HuH-7.5 (cell line): ENCODE measurements around the gene RNF213.
A peak's percentile ranks its signal among the peaks of the same experiment; 100 is the strongest.

Experiments used
- DNase-seq: peaks from one replicate; pipeline ENCODE4 v3.0.0; 2011; ENCODE audit warnings: low spot score

RNF213 gene

DNA sequence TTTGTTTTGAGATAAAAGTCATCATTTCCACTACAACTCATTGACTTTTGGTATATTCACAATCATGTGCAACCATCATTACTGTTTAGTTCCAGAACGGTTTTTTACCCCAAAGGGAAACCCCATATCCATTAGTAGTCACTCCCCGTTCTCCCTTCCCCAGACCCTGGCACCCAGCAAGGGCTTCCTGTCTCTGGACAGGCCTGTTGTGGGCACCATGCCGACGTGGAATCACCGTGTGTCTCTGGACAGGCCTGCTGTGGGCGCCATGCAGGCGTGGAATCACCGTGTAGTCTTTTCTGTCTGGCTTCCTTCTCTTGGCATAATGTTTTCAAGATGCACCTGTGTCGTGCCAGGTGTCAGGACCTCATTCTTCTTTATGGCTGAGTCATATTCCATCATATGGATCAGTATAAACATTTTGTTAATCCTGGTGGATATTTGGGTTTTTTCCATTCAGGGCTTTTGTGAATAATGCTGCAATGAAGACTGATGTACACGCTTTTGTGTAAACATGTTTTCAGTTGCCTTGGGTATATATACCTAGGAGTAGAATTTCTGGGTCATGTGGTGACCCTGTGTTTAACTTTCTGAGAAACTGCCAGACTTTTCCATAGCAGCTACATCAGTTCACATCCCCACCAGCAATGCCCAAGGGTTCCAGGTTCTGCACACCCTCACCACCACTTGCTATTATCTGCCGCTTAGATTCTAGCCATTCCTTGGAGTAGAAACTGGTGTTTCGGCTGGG lies 173.4 kb downstream of the RNF213 start:
- no peak for DNase-seq

- no peak for DNase-seq
Measured at GRCh38 chr17:80437532-80437931, 176.9 kb downstream of the RNF213 start.

DNA sequence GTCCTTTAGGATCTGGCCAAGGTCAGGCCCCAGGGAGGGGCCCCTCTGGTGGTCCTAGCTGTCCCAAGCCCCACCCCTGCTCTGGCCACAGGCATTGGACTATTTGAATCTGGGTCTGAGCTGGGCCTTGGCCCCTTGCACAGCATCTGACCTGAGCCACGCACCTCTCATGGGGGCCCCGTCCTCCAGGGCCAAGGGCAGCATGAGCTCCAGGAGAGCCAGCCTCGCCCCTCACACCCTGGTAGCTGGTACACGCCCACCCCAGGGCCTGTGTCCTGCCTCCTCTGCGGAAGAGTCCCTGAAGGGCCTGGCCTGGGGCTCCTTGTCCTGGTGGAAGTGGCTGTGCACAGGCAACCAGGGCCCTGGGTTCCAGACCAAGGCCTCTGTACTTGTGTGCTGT lies 178.2 kb downstream of the RNF213 start:
- no peak for DNase-seq

DNA sequence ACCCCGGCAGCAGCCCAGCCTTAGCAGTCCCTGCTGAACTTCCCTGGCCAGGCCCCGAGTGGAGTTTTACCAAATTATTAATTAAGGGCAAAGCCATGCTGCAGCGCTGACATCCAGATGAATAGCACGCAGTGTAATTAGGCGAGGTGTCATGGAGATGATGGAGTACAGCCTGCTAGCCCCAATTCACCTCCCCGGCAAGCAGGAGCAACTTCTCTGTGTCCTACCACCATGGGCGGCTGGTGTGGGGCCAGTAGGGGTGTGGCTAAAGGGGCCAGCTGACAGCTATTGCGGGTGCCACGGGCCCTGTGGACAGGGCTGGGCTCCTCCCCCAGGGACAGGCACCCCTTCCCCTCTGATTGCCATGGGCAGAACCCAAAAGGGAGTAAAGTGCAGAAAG lies 178.8 kb downstream of the RNF213 start:
- no peak for DNase-seq

GRCh38 chr17:80441133-80441578 lies 180.5 kb downstream of the RNF213 start:
- DNase-seq, result peak; percentile 88

DNA sequence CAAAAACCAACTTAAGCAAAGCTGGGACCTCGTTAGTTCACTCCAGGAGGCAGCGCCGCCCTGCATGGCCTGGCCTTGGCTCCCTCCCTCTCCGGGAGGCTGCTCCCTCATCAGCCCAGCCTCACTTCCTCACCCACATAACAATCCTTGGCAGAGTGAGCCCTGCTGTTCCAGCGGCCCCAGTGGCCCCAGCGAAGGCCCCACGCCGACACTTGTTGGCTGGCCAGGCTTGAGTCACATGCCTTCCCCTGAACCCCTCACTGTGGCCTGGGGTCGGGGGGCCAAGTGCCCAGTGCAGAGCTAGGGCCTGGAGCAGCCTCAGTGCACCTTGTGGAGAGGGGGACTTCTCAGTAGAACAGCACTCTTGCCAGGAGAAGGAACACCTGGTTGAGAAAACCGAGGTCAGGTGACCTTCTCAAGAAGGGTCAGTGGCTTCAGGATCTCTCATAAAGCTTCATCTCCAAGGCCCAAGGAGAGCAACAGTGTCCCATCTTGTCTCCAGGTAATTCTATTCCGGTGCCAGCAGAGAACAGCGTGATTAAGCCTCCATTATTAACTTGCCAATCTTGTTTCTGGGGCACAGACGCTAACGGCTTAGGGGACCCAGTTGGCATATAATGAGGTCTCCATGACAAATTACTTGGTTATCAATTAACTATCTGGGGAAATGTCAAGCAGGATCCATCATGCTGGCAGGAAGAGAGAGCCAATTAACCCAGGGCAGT lies 181.1 kb downstream of the RNF213 start:
- DNase-seq, result no peak

DNA sequence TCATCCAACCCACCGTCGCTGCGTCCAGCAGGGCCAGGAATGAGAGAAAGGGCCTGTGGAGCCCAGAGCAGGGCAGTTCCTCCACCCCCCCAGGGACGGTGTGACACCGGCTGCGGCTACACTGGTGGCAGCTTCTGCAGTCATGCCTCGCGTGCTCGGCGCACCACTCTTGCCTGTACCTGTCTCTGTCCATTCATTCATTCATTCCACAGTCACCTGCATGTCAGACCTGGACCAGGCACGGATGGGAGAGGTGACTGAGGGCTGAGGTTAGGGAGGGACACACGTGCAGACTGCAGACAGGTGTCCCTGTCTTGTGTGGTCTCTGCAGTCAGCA lies 181.6 kb downstream of the RNF213 start:
- DNase-seq, result no peak

- no peak for DNase-seq
Measured at GRCh38 chr17:80442764-80443163, 182.1 kb downstream of the RNF213 start.

DNA sequence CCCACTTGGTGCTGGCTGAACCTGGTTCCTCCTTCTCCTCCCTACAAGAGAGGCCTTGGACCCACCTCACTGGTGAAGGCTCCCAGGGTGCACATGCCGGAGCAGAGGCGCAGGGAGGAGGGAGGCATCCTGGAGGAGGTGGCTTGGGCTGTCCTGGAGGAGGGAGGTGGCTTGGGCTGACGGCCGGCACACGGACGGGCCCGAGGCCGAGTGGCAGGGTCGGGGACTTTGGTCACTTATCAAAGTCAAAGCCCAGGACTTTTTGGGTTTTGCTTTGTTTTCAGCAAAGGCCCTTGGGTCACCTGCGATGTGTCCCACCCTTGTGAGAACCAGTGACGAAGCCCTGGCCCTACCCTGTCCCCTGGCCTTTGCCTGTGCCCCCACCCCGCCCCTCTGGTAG lies 182.8 kb downstream of the RNF213 start:
- no peak for DNase-seq

DNA sequence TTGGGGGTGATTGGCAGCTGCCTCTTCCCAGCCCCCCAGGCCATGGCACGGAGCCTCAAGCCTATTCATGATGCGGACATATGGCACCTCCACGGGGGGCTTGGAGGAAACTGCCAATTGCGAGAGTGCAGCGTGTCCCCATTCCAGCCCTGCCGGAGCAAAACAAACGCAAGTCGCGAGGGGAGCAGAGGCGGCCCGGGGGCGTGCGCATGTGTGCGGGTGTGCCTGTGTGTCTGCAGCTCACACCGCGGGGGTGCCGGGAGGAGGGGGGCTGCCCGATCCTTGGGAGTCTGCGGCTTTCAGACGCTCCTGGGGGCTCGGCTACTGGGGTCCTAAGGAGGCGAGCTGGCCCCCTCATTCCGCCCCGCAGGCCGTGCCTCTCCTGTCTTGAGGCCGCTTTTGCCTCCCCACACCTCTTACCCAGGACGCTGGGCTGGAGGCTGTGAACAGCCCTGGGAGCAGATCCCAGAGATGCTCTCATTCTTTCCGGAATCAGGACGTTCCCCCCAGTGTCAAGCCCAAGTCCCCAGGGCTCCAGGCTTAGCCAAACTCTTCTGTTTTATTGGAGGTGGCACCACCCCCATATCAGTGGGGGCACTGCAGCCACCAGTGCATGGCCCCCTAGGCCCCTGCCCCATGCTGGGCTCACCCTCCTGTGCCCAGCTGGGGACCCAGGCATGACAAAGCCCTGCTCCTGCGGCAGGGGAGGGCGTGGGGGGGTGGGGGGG lies 183.4 kb downstream of the RNF213 start:
- no peak for DNase-seq

GRCh38 chr17:80444644-80444979 lies 184.0 kb downstream of the RNF213 start:
- no peak for DNase-seq

DNA sequence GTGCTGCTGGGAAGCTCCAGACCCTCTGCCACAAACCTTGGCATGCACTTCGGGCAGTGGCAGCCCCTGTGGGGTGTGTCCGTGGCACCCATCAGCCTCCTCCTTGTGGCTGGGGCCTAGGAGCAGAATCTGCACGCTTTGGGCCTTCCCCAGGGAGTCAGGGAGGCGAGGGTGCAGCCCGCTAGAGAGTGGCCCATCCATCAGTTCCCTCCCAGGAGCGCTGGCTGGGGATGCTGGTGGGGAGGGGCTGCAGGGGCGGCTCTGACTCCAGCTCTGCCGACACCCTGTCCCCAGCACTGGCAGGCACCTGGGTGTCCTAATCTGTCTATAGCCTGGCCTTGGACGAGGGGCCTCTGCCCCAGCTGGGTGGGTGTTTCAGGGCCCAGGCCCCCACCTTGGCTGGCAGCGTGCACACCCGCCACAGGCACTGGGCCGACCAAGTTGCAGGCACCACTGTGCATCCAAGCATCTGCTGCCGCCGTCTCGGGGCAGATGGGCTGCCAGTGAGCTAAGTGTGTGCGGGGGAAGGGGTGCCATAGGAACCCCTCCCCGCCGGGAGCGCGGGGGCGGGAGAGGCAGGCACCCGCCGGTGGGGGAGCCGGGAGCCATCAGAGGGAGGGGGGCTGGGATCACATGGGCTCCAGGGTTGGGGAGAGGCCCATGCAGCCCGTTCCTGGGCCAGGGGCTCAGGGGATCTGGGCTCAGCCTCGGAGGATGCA lies 184.5 kb downstream of the RNF213 start:
- DNase-seq, result no peak

GRCh38 chr17:80445726-80446110 lies 185.1 kb downstream of the RNF213 start:
- no peak for DNase-seq

- DNase-seq, result no peak
Measured at GRCh38 chr17:80446645-80447405, 186.2 kb downstream of the RNF213 start.

- DNase-seq, result no peak
Measured at GRCh38 chr17:80447790-80448189, 187.1 kb downstream of the RNF213 start.
